ENCODE measurements around the gene GJD4. TPM values are rescaled to one million over a fixed set of nuclear protein-coding genes. Genes with fewer than 3 reads are reported as not detected.
A peak's percentile ranks its signal among the peaks of the same experiment; 100 is the strongest.

GJD4 gene
- total RNA-seq, 1 experiment from 2014 or later = 0.18 TPM

DNA sequence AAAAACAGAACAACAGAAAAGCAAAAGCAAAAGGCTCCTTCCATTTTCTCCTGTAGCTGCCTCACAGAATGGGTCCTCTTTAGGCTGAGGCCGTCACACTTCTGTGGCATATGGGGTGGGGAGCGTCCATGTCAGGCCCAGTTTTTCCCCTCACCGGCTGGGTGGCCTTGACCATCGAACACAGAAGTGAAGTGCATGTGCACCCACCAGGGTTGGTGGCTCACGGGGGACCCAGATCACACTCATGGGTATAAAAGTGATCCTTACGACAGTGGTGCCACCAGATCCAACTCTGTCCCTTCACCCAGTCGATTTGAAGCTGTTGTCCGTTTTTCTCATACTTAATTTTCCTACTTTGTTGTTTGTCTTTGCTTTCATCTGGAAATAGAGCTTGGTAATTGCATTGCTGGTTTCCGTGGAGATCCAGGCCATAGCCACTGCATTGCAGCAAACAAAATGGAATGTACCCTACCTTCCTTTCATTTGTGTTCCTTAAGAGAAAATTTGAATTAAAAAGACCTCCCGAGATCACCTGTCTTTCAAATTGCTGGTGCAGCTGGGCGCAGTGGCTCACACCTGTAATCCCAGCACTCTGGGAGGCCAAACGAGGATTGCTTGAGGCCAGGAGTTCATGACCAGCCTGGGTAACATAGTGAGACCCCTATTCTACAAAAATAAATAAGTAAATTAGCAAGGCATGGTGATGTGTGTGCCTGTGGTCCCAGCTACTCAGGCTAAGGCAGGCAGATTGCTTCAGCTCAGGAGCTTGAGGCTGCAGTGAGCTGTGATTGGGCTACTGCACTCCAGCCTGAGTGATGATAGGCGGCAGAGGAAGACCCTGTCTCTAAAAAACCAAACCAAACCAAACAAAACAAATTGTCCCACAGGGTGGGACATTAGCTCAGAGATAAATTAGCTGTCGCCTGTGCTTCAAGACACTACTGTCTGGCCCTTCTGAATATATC, 10.7 kb upstream of the GJD4 start:
- Histone ChIP-seq H3K27me3 (replicated peaks; ENCODE audit: control insufficient read depth, insufficient read depth, low read length) (no peaks in the 10 kb centered on the region), H3K4me1 (no peaks in the 10 kb centered on the region), H3K4me3 (ENCODE audit: low read depth, low read length) (no peak overlapping the region), H3K9me3 (no peaks in the 10 kb centered on the region), H3K36me3 (ENCODE audit: control insufficient read depth, insufficient read depth, low read length) (no peaks in the 10 kb centered on the region)
- H3K4me3 Mint-ChIP-seq (ENCODE audit: unreplicated experiment) = no peak overlapping the region
- DNase-seq = peak in 1 of 2 experiments; percentile 20
- no peaks in the 10 kb centered on the region for H3K36me3 Mint-ChIP-seq (ENCODE audit: insufficient read depth, unreplicated experiment)
- H3K4me1 Mint-ChIP-seq (ENCODE audit: low read depth, unreplicated experiment) = no peaks in the 10 kb centered on the region
- intact Hi-C loops (cut with micrococcal nuclease; ENCODE audit: unreplicated experiment) = no loop called here
- no peaks in the 10 kb centered on the region for H3K27me3 Mint-ChIP-seq (ENCODE audit: insufficient read depth, unreplicated experiment)
- TF ChIP-seq, protein P1, sequence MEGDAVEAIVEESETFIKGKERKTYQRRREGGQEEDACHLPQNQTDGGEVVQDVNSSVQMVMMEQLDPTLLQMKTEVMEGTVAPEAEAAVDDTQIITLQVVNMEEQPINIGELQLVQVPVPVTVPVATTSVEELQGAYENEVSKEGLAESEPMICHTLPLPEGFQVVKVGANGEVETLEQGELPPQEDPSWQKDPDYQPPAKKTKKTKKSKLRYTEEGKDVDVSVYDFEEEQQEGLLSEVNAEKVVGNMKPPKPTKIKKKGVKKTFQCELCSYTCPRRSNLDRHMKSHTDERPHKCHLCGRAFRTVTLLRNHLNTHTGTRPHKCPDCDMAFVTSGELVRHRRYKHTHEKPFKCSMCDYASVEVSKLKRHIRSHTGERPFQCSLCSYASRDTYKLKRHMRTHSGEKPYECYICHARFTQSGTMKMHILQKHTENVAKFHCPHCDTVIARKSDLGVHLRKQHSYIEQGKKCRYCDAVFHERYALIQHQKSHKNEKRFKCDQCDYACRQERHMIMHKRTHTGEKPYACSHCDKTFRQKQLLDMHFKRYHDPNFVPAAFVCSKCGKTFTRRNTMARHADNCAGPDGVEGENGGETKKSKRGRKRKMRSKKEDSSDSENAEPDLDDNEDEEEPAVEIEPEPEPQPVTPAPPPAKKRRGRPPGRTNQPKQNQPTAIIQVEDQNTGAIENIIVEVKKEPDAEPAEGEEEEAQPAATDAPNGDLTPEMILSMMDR (IDR thresholded peaks at IDR 0.05; ENCODE audit: insufficient read depth in 1 of 2, low read depth in 1 of 2, low read length in 1 of 2, severe bottlenecking in 1 of 2, unreplicated experiment in 1 of 2) = no peak
- no peaks in the 10 kb centered on the region for H3K9me3 Mint-ChIP-seq (ENCODE audit: unreplicated experiment)
- POLR2A ChIA-PET = no interaction called here
- no TSS peak for BruUV-seq (replicated peaks)
- no peak overlapping the region for H3K27ac Mint-ChIP-seq (ENCODE audit: unreplicated experiment)
- CTCF ChIA-PET = no interaction called here

DNA sequence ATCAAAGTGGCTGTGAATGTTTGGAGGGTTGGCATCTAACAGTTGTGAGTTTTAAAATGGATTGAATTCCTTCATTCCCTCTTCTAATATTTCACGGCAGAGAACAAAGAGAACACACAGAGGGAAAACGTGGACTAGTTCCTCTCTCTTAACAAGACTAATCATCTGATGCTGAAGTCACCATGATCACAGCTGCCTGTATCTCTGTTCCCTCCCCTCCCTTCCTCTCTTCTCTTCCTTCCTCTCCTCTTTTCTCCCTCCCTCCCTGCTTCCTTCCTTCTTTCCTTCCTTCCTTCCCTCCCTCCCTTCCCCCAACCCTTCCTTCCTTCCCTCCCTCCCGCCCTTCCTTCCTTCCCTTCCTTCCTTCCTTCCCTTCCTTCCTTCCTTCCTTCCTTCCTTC, 10.0 kb upstream of the GJD4 start:
- Histone ChIP-seq H3K27me3 (replicated peaks; ENCODE audit: control insufficient read depth, insufficient read depth, low read length) (no peaks in the 10 kb centered on the region), H3K4me3 (ENCODE audit: low read depth, low read length) (no peak overlapping the region), H3K4me1 (no peaks in the 10 kb centered on the region), H3K9me3 (no peaks in the 10 kb centered on the region), H3K36me3 (ENCODE audit: control insufficient read depth, insufficient read depth, low read length) (no peaks in the 10 kb centered on the region)
- TF ChIP-seq, protein P1 (IDR thresholded peaks at IDR 0.05; ENCODE audit: insufficient read depth in 1 of 2, low read depth in 1 of 2, low read length in 1 of 2, severe bottlenecking in 1 of 2, unreplicated experiment in 1 of 2) = no peak
- H3K27ac Mint-ChIP-seq (ENCODE audit: unreplicated experiment) = no peak overlapping the region
- ChIA-PET CTCF (no interaction called here), POLR2A (no interaction called here)
- no peak for DNase-seq
- no peaks in the 10 kb centered on the region for H3K9me3 Mint-ChIP-seq (ENCODE audit: unreplicated experiment)
- intact Hi-C loops (cut with micrococcal nuclease; ENCODE audit: unreplicated experiment) = no loop called here
- no peaks in the 10 kb centered on the region for H3K4me1 Mint-ChIP-seq (ENCODE audit: low read depth, unreplicated experiment)
- BruUV-seq (replicated peaks) = no TSS peak
- H3K4me3 Mint-ChIP-seq (ENCODE audit: unreplicated experiment) = no peak overlapping the region
- no peaks in the 10 kb centered on the region for H3K27me3 Mint-ChIP-seq (ENCODE audit: insufficient read depth, unreplicated experiment)
- no peaks in the 10 kb centered on the region for H3K36me3 Mint-ChIP-seq (ENCODE audit: insufficient read depth, unreplicated experiment)

DNA sequence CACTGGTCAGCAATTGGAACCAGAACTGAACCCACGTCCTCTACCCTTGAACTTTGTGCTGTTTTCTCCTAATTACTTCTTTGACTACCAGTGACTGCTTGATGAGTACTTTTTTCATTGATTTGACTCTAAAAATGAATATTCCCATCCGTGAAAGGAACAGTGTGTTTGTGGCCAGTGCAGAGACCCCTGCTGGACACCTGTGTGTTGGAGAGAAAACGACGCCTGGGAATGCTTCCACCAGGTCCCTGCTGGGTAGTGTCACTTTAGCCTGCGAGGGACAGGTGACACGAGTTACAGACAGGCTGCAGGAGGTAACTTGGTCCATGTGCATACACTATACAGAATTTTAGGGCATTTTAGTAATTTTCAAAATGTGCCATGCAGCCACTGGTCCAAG, 6.8 kb upstream of the GJD4 start:
- no peaks in the 10 kb centered on the region for H3K9me3 Mint-ChIP-seq (ENCODE audit: unreplicated experiment)
- H3K9me3 ChIP-seq = no peaks in the 10 kb centered on the region
- H3K4me1 Mint-ChIP-seq (ENCODE audit: low read depth, unreplicated experiment) = no peaks in the 10 kb centered on the region
- no peaks in the 10 kb centered on the region for H3K4me1 ChIP-seq
- TF ChIP-seq, protein P1 (IDR thresholded peaks at IDR 0.05; ENCODE audit: insufficient read depth in 1 of 2, low read depth in 1 of 2, low read length in 1 of 2, severe bottlenecking in 1 of 2, unreplicated experiment in 1 of 2) = peak; percentile 55 to 84
- BruUV-seq (replicated peaks) = no TSS peak
- no peak overlapping the region for H3K4me3 ChIP-seq (ENCODE audit: low read depth, low read length)
- peak; percentile 41 to 48 for DNase-seq
- no peaks in the 10 kb centered on the region for H3K36me3 Mint-ChIP-seq (ENCODE audit: insufficient read depth, unreplicated experiment)
- POLR2A ChIA-PET = no interaction called here
- H3K27ac Mint-ChIP-seq (ENCODE audit: unreplicated experiment) = no peak overlapping the region
- CTCF ChIA-PET = no interaction called here
- no peak overlapping the region for H3K4me3 Mint-ChIP-seq (ENCODE audit: unreplicated experiment)
- intact Hi-C loops (cut with micrococcal nuclease; ENCODE audit: unreplicated experiment) = loop anchor here (1.0 to 2.0 kb wide), 2 partner anchors 362 to 478 kb away; no protein-coding TSS in a partner anchor
- H3K27me3 Mint-ChIP-seq (ENCODE audit: insufficient read depth, unreplicated experiment) = no peaks in the 10 kb centered on the region
- H3K36me3 ChIP-seq (ENCODE audit: control insufficient read depth, insufficient read depth, low read length) = no peaks in the 10 kb centered on the region
- H3K27me3 ChIP-seq (replicated peaks; ENCODE audit: control insufficient read depth, insufficient read depth, low read length) = no peaks in the 10 kb centered on the region
